ENCODE measurements around the gene FBXW7.

Gene FBXW7

GRCh38 chr4:152277333-152277732, 258.6 kb downstream of the FBXW7 start:
- no peak for DNase-seq

- no peak for DNase-seq
Measured at GRCh38 chr4:152273343-152273742, 262.5 kb downstream of the FBXW7 start.

Measured in NCI-H2107 (cell line).